HEK293 (cell line): Measurements from ENCODE around the gene CIRBP.

Experiments used
- EGR2 ChIP-seq: fragments of 450-650 bp; formaldehyde crosslinking; IDR thresholded peaks from 2 replicates; pipeline ENCODE4 v1.5.1; 2016; ENCODE audit warnings: low read depth, missing biosample characterization, missing genetic modification characterization
- GFI1B ChIP-seq: fragments of 450-650 bp; formaldehyde crosslinking; IDR thresholded peaks from 2 replicates; pipeline ENCODE4 v1.5.1; 2016; ENCODE audit warnings: missing biosample characterization, missing genetic modification characterization
- GLI2 ChIP-seq: fragments of 450-650 bp; formaldehyde crosslinking; IDR thresholded peaks from 2 replicates; pipeline ENCODE4; 2017; ENCODE audit warnings: missing biosample characterization, missing genetic modification characterization, low read depth, borderline replicate concordance
- GLIS1 ChIP-seq: fragments of 450-650 bp; formaldehyde crosslinking; IDR thresholded peaks from 2 replicates; pipeline ENCODE4 v1.5.1; 2016; ENCODE audit warnings: missing biosample characterization, missing genetic modification characterization
- KLF1 ChIP-seq: fragments of 450-650 bp; formaldehyde crosslinking; IDR thresholded peaks from 2 replicates; pipeline ENCODE4 v1.5.1; 2016; ENCODE audit warnings: missing biosample characterization, missing genetic modification characterization
- KLF10 ChIP-seq: fragments of 450-650 bp; IDR thresholded peaks from 2 replicates; pipeline ENCODE4 v1.5.1; 2018; ENCODE audit warnings: missing biosample characterization, mild to moderate bottlenecking, missing genetic modification characterization
- PRDM1 ChIP-seq: fragments of 450-650 bp; formaldehyde crosslinking; IDR thresholded peaks from 2 replicates; pipeline ENCODE4; 2016; ENCODE audit warnings: missing biosample characterization, missing genetic modification characterization
- ZBTB48 ChIP-seq: fragments of 450-650 bp; formaldehyde crosslinking; IDR thresholded peaks from 2 replicates; pipeline ENCODE4 v1.5.1; 2016; ENCODE audit warnings: missing biosample characterization, missing genetic modification characterization
- ZEB2 ChIP-seq: fragments of 450-650 bp; formaldehyde crosslinking; IDR thresholded peaks from 2 replicates; pipeline ENCODE4 v1.5.1; 2016; ENCODE audit warnings: missing biosample characterization, missing genetic modification characterization
- ZFP37 ChIP-seq: fragments of 450-650 bp; formaldehyde crosslinking; IDR thresholded peaks from 2 replicates; pipeline ENCODE4 v1.5.1; 2016; ENCODE audit warnings: missing biosample characterization, missing genetic modification characterization
- ZNF132 ChIP-seq: fragments of 450-650 bp; formaldehyde crosslinking; IDR thresholded peaks from 2 replicates; pipeline ENCODE4 v1.5.1; 2017; ENCODE audit warnings: missing biosample characterization, missing genetic modification characterization, borderline replicate concordance
- ZNF174 ChIP-seq: fragments of 450-650 bp; formaldehyde crosslinking; IDR thresholded peaks from 2 replicates; pipeline ENCODE4 v1.5.0; 2017; ENCODE audit warnings: missing biosample characterization, mild to moderate bottlenecking, missing genetic modification characterization
- ZNF211 ChIP-seq: fragments of 450-650 bp; formaldehyde crosslinking; IDR thresholded peaks from 2 replicates; pipeline ENCODE4 v1.5.1; 2016; ENCODE audit warnings: low read depth, missing biosample characterization, missing genetic modification characterization
- ZNF24 ChIP-seq: fragments of 450-650 bp; formaldehyde crosslinking; IDR thresholded peaks from 2 replicates; pipeline ENCODE4 v1.5.1; 2016; ENCODE audit warnings: missing biosample characterization, missing genetic modification characterization
- ZNF324 ChIP-seq: fragments of 450-650 bp; formaldehyde crosslinking; IDR thresholded peaks from 2 replicates; pipeline ENCODE4 v1.5.1; 2016; ENCODE audit warnings: missing biosample characterization, missing genetic modification characterization
- ZNF423 ChIP-seq: fragments of 450-650 bp; formaldehyde crosslinking; IDR thresholded peaks from 2 replicates; pipeline ENCODE4 v1.5.1; 2016; ENCODE audit warnings: missing biosample characterization, missing genetic modification characterization
- ZNF776 ChIP-seq: fragments of 450-650 bp; formaldehyde crosslinking; IDR thresholded peaks from 2 replicates; pipeline ENCODE4 v1.5.0; 2017; ENCODE audit warnings: missing biosample characterization, missing genetic modification characterization, borderline replicate concordance
- ZNF792 ChIP-seq: fragments of 450-650 bp; formaldehyde crosslinking; IDR thresholded peaks from 2 replicates; pipeline ENCODE4 v1.5.1; 2016; ENCODE audit warnings: missing biosample characterization, missing genetic modification characterization
- TF ChIP-seq, protein P1 (sequence below): fragments of 450-650 bp; formaldehyde crosslinking; IDR thresholded peaks from 2 replicates; pipeline ENCODE4 v1.5.1; 2016; ENCODE audit warnings: missing biosample characterization, missing genetic modification characterization
- TF ChIP-seq, protein P2 (sequence below): fragments of 450-650 bp; formaldehyde crosslinking; IDR thresholded peaks from 2 replicates; pipeline ENCODE4 v1.5.0; 2017; ENCODE audit warnings: missing biosample characterization, missing genetic modification characterization, borderline replicate concordance
- TF ChIP-seq, protein P3 (sequence below): fragments of 450-650 bp; formaldehyde crosslinking; IDR thresholded peaks from 2 replicates; pipeline ENCODE4 v1.5.1; 2016; ENCODE audit warnings: missing biosample characterization, missing genetic modification characterization
- TF ChIP-seq, protein P4 (sequence below): fragments of 450-650 bp; formaldehyde crosslinking; IDR thresholded peaks from 2 replicates; pipeline ENCODE4 v1.5.1; 2016; ENCODE audit warnings: missing biosample characterization, missing genetic modification characterization, borderline replicate concordance
- TF ChIP-seq, protein P5 (sequence below): fragments of 450-650 bp; formaldehyde crosslinking; IDR thresholded peaks from 2 replicates; pipeline ENCODE4 v1.5.1; 2016; ENCODE audit warnings: missing biosample characterization, missing genetic modification characterization

Gene CIRBP

DNA sequence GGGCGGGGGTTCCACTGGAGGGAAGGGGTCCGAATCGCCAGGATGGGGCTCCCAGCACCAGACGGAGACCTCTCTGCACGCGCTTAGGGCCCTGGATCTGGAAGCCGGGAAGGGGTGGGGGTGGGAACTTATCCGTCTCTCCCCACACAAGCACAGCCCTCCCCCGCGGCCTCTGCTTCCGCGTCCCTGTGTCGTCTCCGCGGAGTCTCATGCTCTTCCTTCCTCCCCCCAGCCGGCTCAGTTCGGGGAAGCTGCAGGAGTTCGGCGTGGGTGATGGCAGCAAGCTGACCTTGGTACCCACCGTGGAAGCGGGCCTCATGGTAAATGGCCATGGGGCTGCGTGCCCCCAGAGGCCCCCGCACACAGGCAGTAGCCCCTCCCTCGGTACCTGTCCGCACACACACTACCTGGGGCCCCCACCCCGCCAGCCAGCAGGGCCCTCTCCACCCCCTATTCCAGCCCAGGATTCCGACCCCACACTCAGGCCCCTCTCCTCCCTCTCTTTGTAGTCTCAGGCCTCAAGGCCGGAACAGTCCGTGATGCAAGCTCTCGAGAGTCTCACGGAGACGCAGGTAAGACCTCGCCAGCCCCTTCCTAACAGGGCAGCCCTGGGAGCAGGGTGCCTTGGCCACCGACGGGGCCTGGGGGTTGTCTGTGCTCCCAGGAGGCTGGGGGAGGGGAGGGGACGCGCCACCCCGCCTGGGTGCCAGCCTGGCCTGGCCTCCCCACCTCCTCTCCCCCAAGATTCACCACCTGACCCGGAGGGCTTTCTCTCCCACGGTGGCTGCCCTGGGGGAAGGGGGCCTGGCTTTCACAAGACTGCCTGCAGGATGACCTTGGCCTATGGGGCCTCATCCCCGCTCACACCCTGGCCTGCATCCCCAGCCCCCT lies 17.6 kb upstream of the CIRBP start (continued):
- TF ChIP-seq, protein P1, sequence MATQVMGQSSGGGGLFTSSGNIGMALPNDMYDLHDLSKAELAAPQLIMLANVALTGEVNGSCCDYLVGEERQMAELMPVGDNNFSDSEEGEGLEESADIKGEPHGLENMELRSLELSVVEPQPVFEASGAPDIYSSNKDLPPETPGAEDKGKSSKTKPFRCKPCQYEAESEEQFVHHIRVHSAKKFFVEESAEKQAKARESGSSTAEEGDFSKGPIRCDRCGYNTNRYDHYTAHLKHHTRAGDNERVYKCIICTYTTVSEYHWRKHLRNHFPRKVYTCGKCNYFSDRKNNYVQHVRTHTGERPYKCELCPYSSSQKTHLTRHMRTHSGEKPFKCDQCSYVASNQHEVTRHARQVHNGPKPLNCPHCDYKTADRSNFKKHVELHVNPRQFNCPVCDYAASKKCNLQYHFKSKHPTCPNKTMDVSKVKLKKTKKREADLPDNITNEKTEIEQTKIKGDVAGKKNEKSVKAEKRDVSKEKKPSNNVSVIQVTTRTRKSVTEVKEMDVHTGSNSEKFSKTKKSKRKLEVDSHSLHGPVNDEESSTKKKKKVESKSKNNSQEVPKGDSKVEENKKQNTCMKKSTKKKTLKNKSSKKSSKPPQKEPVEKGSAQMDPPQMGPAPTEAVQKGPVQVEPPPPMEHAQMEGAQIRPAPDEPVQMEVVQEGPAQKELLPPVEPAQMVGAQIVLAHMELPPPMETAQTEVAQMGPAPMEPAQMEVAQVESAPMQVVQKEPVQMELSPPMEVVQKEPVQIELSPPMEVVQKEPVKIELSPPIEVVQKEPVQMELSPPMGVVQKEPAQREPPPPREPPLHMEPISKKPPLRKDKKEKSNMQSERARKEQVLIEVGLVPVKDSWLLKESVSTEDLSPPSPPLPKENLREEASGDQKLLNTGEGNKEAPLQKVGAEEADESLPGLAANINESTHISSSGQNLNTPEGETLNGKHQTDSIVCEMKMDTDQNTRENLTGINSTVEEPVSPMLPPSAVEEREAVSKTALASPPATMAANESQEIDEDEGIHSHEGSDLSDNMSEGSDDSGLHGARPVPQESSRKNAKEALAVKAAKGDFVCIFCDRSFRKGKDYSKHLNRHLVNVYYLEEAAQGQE (tag by site-specific recombination), result peak; percentile 4; the same call in 1 of the 2 replicates
- TF ChIP-seq ZNF211 (tag by site-specific recombination), result no peak
- TF ChIP-seq GFI1B (tag by site-specific recombination), result no peak
- peak; percentile 88 for TF ChIP-seq ZEB2 (tag by site-specific recombination)
- TF ChIP-seq ZFP37 (tag by site-specific recombination), result 0 out of 2 replicates have a peak, but pooled peaks have one; percentile 67
- peak; percentile 58 for TF ChIP-seq EGR2 (tag by site-specific recombination)
- no peak for TF ChIP-seq GLI2 (tag by site-specific recombination)
- peak; percentile 61 for TF ChIP-seq PRDM1 (tag by site-specific recombination)
- TF ChIP-seq ZBTB48 (tag by site-specific recombination), result 0 out of 2 replicates have a peak, but pooled peaks have one; percentile 19
- TF ChIP-seq ZNF324 (tag by site-specific recombination), result no peak
- TF ChIP-seq, protein P2, sequence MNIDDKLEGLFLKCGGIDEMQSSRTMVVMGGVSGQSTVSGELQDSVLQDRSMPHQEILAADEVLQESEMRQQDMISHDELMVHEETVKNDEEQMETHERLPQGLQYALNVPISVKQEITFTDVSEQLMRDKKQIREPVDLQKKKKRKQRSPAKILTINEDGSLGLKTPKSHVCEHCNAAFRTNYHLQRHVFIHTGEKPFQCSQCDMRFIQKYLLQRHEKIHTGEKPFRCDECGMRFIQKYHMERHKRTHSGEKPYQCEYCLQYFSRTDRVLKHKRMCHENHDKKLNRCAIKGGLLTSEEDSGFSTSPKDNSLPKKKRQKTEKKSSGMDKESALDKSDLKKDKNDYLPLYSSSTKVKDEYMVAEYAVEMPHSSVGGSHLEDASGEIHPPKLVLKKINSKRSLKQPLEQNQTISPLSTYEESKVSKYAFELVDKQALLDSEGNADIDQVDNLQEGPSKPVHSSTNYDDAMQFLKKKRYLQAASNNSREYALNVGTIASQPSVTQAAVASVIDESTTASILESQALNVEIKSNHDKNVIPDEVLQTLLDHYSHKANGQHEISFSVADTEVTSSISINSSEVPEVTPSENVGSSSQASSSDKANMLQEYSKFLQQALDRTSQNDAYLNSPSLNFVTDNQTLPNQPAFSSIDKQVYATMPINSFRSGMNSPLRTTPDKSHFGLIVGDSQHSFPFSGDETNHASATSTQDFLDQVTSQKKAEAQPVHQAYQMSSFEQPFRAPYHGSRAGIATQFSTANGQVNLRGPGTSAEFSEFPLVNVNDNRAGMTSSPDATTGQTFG (tag by site-specific recombination), result no peak
- TF ChIP-seq, protein P3, sequence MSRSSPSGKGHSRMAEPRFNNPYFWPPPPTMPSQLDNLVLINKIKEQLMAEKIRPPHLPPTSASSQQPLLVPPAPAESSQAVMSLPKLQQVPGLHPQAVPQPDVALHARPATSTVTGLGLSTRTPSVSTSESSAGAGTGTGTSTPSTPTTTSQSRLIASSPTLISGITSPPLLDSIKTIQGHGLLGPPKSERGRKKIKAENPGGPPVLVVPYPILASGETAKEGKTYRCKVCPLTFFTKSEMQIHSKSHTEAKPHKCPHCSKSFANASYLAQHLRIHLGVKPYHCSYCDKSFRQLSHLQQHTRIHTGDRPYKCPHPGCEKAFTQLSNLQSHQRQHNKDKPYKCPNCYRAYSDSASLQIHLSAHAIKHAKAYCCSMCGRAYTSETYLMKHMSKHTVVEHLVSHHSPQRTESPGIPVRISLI, result no peak
- TF ChIP-seq KLF10 (tag by site-specific recombination), result no peak
- no peak for TF ChIP-seq ZNF132 (tag by site-specific recombination)
- TF ChIP-seq ZNF792, result no peak
- no peak for TF ChIP-seq ZNF776 (tag by site-specific recombination)
- TF ChIP-seq ZNF24 (tag by site-specific recombination), result peak; percentile 15; the same call in 1 of the 2 replicates
- TF ChIP-seq GLIS1 (tag by site-specific recombination), result peak; percentile 92
- TF ChIP-seq, protein P4, sequence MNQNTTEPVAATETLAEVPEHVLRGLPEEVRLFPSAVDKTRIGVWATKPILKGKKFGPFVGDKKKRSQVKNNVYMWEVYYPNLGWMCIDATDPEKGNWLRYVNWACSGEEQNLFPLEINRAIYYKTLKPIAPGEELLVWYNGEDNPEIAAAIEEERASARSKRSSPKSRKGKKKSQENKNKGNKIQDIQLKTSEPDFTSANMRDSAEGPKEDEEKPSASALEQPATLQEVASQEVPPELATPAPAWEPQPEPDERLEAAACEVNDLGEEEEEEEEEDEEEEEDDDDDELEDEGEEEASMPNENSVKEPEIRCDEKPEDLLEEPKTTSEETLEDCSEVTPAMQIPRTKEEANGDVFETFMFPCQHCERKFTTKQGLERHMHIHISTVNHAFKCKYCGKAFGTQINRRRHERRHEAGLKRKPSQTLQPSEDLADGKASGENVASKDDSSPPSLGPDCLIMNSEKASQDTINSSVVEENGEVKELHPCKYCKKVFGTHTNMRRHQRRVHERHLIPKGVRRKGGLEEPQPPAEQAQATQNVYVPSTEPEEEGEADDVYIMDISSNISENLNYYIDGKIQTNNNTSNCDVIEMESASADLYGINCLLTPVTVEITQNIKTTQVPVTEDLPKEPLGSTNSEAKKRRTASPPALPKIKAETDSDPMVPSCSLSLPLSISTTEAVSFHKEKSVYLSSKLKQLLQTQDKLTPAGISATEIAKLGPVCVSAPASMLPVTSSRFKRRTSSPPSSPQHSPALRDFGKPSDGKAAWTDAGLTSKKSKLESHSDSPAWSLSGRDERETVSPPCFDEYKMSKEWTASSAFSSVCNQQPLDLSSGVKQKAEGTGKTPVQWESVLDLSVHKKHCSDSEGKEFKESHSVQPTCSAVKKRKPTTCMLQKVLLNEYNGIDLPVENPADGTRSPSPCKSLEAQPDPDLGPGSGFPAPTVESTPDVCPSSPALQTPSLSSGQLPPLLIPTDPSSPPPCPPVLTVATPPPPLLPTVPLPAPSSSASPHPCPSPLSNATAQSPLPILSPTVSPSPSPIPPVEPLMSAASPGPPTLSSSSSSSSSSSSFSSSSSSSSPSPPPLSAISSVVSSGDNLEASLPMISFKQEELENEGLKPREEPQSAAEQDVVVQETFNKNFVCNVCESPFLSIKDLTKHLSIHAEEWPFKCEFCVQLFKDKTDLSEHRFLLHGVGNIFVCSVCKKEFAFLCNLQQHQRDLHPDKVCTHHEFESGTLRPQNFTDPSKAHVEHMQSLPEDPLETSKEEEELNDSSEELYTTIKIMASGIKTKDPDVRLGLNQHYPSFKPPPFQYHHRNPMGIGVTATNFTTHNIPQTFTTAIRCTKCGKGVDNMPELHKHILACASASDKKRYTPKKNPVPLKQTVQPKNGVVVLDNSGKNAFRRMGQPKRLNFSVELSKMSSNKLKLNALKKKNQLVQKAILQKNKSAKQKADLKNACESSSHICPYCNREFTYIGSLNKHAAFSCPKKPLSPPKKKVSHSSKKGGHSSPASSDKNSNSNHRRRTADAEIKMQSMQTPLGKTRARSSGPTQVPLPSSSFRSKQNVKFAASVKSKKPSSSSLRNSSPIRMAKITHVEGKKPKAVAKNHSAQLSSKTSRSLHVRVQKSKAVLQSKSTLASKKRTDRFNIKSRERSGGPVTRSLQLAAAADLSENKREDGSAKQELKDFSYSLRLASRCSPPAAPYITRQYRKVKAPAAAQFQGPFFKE (tag by site-specific recombination), result peak; percentile 73; the same call in 1 of the 2 replicates
- TF ChIP-seq, protein P5, sequence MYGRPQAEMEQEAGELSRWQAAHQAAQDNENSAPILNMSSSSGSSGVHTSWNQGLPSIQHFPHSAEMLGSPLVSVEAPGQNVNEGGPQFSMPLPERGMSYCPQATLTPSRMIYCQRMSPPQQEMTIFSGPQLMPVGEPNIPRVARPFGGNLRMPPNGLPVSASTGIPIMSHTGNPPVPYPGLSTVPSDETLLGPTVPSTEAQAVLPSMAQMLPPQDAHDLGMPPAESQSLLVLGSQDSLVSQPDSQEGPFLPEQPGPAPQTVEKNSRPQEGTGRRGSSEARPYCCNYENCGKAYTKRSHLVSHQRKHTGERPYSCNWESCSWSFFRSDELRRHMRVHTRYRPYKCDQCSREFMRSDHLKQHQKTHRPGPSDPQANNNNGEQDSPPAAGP (tag by site-specific recombination), result peak; percentile 29; the same call in 1 of the 2 replicates
- TF ChIP-seq KLF1 (tag by site-specific recombination), result 0 out of 2 replicates have a peak, but pooled peaks have one; percentile 27
- TF ChIP-seq ZNF174, result no peak
- TF ChIP-seq ZNF423 (tag by site-specific recombination), result peak; percentile 48; the same call in 1 of the 2 replicates
